Mesenteric fat pad (tissue), 1 donor: ENCODE measurements around the gene FURIN. TPM values are rescaled to one million over a fixed set of nuclear protein-coding genes. Genes with fewer than 3 reads are reported as not detected.

Source experiments
- total RNA-seq: library from RNA; stranded (reverse); fragmentation: NEBNext Ultra II Directional; extraction: Animal tissue kit (Norgen Biotek cat#: 25700); gene quantifications from one replicate; pipeline ENCODE4 v1.2.1, GENCODE V29; 2021
- donor health status: DM: yes; HTN: yes; CAD: no.

Gene FURIN
- total RNA-seq, 1 donor from 2014 or later: 99.8 TPM

Other genes starting within 250 kb of the FURIN start
- gene BLM, start 151.2 kb upstream of the FURIN start, total RNA-seq: 1.8 TPM
- 68.4 TPM for gene FES, start 15.9 kb downstream of the FURIN start, total RNA-seq
- 104 TPM for gene MAN2A2, start 34.7 kb downstream of the FURIN start, total RNA-seq
- 17.1 TPM for gene HDDC3, start 64.0 kb downstream of the FURIN start, total RNA-seq
- gene UNC45A, start 66.7 kb downstream of the FURIN start, total RNA-seq: 52.9 TPM
- gene RCCD1, start 86.3 kb downstream of the FURIN start, total RNA-seq: 8.3 TPM
- gene PRC1, start 125.9 kb downstream of the FURIN start, total RNA-seq: 3.8 TPM
- 13.4 TPM for gene VPS33B, start 154.0 kb downstream of the FURIN start, total RNA-seq
- 8.1 TPM for gene SV2B, start 231.7 kb downstream of the FURIN start, total RNA-seq